KOPT-K1 (cell line): ENCODE results near the gene DNAJB8.

Experiments
- H3K27ac ChIP-seq: fragments of 200-600 bp; sonication (generic); 2 replicates; pipeline ENCODE4 v1.5.1; 2016; ENCODE audit warnings: antibody characterized with exemption, mild to moderate bottlenecking, low read depth, low read length; ENCODE audit not compliant: poor library complexity, severe bottlenecking
- H3K36me3 ChIP-seq: fragments of 200-600 bp; sonication (generic); 2 replicates; pipeline ENCODE4 v1.5.1; 2017; ENCODE audit warnings: antibody characterized with exemption, mild to moderate bottlenecking, low read length, moderate library complexity; ENCODE audit not compliant: insufficient read depth
- H3K9me3 ChIP-seq: fragments of 200-600 bp; sonication (generic); 2 replicates; pipeline ENCODE4 v1.5.1; 2017; ENCODE audit warnings: antibody characterized with exemption, low read length, mild to moderate bottlenecking; ENCODE audit not compliant: insufficient read depth, poor library complexity, severe bottlenecking

Gene DNAJB8

DNA sequence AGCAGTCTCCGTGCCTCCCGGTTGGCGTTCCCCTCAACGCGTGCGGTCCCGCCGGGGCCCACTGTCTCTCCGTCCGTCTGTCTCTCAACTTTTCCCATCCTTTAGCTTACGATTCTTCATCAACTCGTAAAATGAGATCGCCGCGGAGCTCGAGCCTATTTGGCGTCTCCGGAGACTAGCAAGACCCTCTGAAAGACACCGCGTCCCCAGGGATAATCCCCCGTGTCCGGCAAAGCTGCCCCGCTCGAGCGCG lies 22.9 kb upstream of the DNAJB8 start:
- Histone ChIP-seq H3K36me3 (no peaks in the 10 kb centered on the region), H3K27ac (no peak overlapping the region), H3K9me3 (no peaks in the 10 kb centered on the region)

- no peaks in the 10 kb centered on the region for H3K36me3 ChIP-seq
- H3K27ac ChIP-seq = no peak overlapping the region
- no peaks in the 10 kb centered on the region for H3K9me3 ChIP-seq
These were observed 22.4 kb upstream of the DNAJB8 start for GRCh38 chr3:128488991-128489673.

DNA sequence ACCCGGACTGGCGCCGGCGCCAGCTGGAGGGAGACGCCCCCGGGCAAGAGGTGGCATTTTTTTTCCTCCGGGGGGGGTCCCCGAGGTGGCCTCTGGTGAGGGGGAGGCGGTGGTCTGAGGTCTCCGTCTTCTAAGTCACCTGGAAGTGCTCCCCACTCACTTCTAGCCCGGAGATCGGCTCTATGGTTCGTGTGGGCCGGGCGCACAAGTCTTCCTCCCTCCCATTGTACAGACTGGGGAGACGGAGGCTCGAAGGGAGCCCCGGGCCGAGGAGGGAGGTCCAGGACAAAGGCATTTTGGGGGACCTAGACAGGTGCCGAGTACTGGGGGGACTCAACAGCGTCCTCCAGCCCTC lies 21.9 kb upstream of the DNAJB8 start:
- Histone ChIP-seq H3K36me3 (no peaks in the 10 kb centered on the region), H3K9me3 (no peaks in the 10 kb centered on the region), H3K27ac (no peak overlapping the region)

DNA sequence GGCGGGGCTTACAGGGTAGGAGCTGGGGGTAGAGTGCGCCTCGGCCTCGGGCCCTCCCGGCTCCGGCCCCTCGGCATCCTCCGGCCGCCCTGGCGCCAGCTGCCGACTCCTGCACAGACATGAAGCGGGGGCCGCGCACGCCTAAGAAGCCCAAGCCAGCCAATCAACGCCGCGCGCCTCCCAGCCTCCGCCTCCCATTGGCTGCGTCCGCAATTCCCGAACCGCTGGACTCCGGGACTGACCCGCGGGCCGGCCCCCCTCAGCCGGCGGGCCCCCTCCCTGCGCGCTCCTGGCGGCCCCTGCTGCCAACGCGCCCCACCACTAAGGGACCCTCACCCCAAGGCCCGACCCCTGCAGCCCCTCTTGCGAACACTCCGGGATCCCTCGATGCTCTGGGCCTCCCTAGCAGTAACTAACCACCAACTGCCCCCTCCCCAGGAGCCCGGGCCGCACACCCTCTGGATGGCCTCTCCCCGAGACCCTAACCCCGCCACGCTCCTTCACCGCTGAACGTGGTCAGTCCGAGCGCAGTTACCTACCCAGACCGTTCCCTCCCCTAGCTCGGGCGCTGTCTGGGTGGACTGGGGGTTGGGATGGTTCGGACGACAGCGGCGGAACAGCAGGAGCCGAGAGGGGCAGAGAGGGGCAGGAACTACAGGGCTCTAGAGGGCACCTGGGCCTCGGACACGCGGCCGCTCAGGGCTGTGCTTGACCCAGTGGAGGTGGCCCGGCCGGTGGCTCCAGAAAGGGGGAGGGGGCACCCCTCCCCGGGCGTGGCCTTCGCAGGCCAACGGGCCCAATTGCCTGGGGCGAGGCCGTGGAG lies 21.3 kb upstream of the DNAJB8 start:
- Histone ChIP-seq H3K9me3 (no peaks in the 10 kb centered on the region), H3K27ac (no peak overlapping the region), H3K36me3 (no peaks in the 10 kb centered on the region)

- H3K9me3 ChIP-seq = no peaks in the 10 kb centered on the region
- no peak overlapping the region for H3K27ac ChIP-seq
- no peaks in the 10 kb centered on the region for H3K36me3 ChIP-seq
These were observed 20.8 kb upstream of the DNAJB8 start for GRCh38 chr3:128487538-128487812.

- H3K9me3 ChIP-seq = no peaks in the 10 kb centered on the region
- H3K36me3 ChIP-seq = no peaks in the 10 kb centered on the region
- H3K27ac ChIP-seq = no peak overlapping the region
These were observed 20.2 kb upstream of the DNAJB8 start for GRCh38 chr3:128486681-128487537.

- no peaks in the 10 kb centered on the region for H3K36me3 ChIP-seq
- no peaks in the 10 kb centered on the region for H3K9me3 ChIP-seq
- no peak overlapping the region for H3K27ac ChIP-seq
These were observed 19.5 kb upstream of the DNAJB8 start for GRCh38 chr3:128486205-128486628.

DNA sequence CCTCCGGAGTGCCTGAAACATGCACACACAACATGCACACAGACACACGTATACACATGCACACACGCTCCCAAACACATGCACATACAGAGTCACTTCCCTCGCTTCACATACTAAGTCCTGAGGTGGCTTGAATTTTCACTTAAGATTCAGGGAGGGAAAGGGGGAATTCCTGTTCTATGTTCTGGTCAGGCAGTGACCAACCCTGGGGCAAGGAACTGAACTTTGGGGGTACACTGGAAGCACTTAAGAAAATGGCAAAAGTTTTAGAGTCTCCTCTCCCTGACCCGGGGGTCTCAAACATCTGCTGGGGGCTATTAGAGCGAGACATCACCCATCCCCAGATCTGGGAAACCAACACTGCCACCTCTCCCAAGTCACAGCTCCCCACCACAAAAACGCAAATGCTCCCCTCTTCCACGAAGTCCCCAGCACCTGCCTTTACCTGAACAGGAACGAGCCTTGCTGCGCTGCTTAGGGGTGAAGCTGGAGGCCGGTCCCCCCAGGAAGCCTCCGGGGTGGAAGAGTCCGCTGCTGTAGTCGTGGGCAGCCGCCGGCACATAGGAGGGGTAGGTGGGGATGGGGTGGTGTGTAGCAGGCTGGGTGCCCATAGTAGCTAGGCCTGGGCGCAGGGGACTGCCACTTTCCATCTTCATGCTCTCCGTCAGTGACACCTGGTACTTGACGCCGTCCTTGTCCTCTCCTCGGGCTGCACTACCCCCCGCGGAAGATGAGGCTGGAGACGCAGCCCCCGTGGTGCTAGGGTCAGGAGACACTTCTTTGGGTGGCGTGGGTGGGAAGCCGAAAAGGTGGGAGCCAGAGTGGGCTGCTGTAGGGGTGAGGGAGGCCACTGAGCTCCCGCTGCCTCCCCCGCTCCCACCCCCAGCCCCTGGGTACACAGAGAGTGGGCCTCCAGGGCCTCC lies 18.9 kb upstream of the DNAJB8 start:
- Histone ChIP-seq H3K27ac (no peak overlapping the region), H3K9me3 (no peaks in the 10 kb centered on the region), H3K36me3 (no peaks in the 10 kb centered on the region)

GRCh38 chr3:128484404-128485281 lies 18.0 kb upstream of the DNAJB8 start:
- Histone ChIP-seq H3K36me3 (no peaks in the 10 kb centered on the region), H3K27ac (no peak overlapping the region), H3K9me3 (no peaks in the 10 kb centered on the region)

DNA sequence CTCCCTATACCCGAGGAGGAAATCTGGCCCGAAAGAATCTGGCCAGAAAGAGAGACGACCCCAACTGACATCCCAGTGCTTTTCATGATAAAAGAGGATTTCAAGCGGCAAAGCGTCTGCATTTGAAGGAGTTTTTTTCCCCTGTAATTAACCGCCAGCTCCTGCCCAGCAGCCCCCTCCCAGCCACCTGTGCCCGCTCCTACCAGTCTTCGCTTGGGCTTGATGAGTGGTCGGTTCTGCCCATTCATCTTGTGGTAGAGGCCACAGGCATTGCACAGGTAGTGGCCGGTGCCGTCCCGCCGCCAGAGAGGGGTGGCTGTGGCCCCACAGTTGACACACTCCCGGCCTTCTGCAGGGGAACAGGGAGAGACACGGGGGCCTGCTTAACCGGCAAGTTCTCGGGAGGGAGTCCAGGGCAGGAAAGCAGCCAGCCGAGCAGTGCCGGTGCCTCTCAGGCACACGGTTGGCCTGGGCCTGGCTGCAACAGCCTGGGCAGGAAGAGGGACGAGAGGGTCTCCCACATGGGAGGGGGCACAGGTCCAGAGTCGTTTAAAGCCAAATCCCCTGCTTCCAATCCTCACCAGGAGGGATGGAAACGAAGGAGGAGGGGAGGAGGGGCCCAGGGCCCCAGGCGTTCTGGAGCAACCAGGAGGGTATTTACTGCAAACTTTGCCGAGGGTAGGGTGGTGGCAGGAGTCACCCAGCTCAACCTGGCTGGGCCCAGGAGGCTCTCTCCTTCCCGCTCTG lies 17.1 kb upstream of the DNAJB8 start:
- no peaks in the 10 kb centered on the region for H3K36me3 ChIP-seq
- H3K9me3 ChIP-seq = no peaks in the 10 kb centered on the region
- no peak overlapping the region for H3K27ac ChIP-seq

- Histone ChIP-seq H3K27ac (no peak overlapping the region), H3K36me3 (no peaks in the 10 kb centered on the region), H3K9me3 (no peaks in the 10 kb centered on the region)
These were observed 16.3 kb upstream of the DNAJB8 start for GRCh38 chr3:128482666-128483656.

DNA sequence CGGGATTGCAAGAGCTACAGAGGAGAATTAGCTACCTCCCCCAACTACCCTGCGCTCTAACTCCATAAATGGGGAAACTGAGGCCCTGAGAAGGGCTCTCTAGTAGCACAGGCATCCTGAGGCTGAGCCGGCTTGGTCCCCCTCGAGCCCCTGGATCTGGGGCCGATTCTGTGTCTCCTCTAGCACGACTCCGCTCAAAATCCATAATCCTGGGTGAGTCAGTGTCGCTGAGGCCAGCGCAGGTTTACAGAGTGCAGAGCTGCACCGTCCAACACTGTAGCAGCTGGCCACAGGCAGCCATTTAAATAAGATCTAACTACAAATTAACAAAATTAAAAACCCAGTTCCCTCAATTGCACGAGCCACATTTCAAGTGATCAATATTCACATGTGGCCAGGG lies 15.5 kb upstream of the DNAJB8 start:
- Histone ChIP-seq H3K36me3 (no peaks in the 10 kb centered on the region), H3K27ac (no peak overlapping the region), H3K9me3 (no peaks in the 10 kb centered on the region)
